BE2C (cell line): Measurements from ENCODE around the gene CLCNKA.
"Not testable (repeated sequence)": the region's sequence is repeated elsewhere in the genome, so short reads cannot be mapped to it uniquely, and the experiment has no call there.

Experiments used
- DNase-seq: peaks from one replicate; pipeline ENCODE4 v3.0.0-alpha.2; 2020
- H3K27me3 ChIP-seq: fragments of 250-450 bp; sonication (Bioruptor Pico); 2 replicates; pipeline ENCODE4 v1.5.1; 2020; ENCODE audit warnings: mild to moderate bottlenecking
- H3K36me3 ChIP-seq: fragments of 250-450 bp; sonication (Bioruptor Pico); 2 replicates; pipeline ENCODE4 v1.5.1; 2020; ENCODE audit warnings: mild to moderate bottlenecking
- H3K4me1 ChIP-seq: fragments of 250-450 bp; sonication (Bioruptor Pico); 2 replicates; pipeline ENCODE4 v1.5.1; 2020
- H3K4me3 ChIP-seq: 2 replicates; pipeline ENCODE4 v1.5.1; 2011; ENCODE audit warnings: low read depth, low read length
- H3K9me3 ChIP-seq: fragments of 250-450 bp; sonication (Bioruptor Pico); 2 replicates; pipeline ENCODE4 v1.5.1; 2020
- CTCF ChIP-seq: IDR thresholded peaks from 2 replicates; pipeline ENCODE4 v1.5.1; 2012; ENCODE audit warnings: mild to moderate bottlenecking, low read depth, low read length

Gene CLCNKA

GRCh38 chr1:16038620-16038912 is 16.7 kb downstream of the CLCNKA start:
- Histone ChIP-seq H3K9me3 (no peaks in the 10 kb centered on the region), H3K4me1 (no peaks in the 10 kb centered on the region), H3K4me3 (no peak overlapping the region), H3K27me3 (no peaks in the 10 kb centered on the region), H3K36me3 (no peaks in the 10 kb centered on the region)
- no peak for TF ChIP-seq CTCF
- DNase-seq = no peak

- not testable (repeated sequence) for H3K4me1 ChIP-seq, H3K27me3 ChIP-seq, H3K36me3 ChIP-seq, H3K9me3 ChIP-seq, DNase-seq, H3K4me3 ChIP-seq
These were observed 18.0 kb downstream of the CLCNKA start for GRCh38 chr1:16039871-16040270.

- H3K9me3 ChIP-seq = no peaks in the 10 kb centered on the region
- no peaks in the 10 kb centered on the region for H3K4me1 ChIP-seq
- H3K36me3 ChIP-seq = no peaks in the 10 kb centered on the region
- no peaks in the 10 kb centered on the region for H3K27me3 ChIP-seq
- H3K4me3 ChIP-seq = no peak overlapping the region
- no peak for TF ChIP-seq CTCF
- no peak for DNase-seq
These were observed 19.4 kb downstream of the CLCNKA start for GRCh38 chr1:16041200-16041599.

- Histone ChIP-seq H3K27me3 (no peaks in the 10 kb centered on the region), H3K9me3 (no peaks in the 10 kb centered on the region), H3K36me3 (no peaks in the 10 kb centered on the region), H3K4me3 (no peak overlapping the region), H3K4me1 (no peaks in the 10 kb centered on the region)
- DNase-seq = no peak
- TF ChIP-seq CTCF = no peak
These were observed 20.3 kb downstream of the CLCNKA start for GRCh38 chr1:16042096-16042495.

- H3K4me1 ChIP-seq, H3K36me3 ChIP-seq, H3K4me3 ChIP-seq, DNase-seq, H3K9me3 ChIP-seq, H3K27me3 ChIP-seq: not testable (repeated sequence)
These were observed 20.8 kb downstream of the CLCNKA start for GRCh38 chr1:16042654-16043053.

GRCh38 chr1:16043521-16043920 is 21.7 kb downstream of the CLCNKA start, which contains the start of gene CLCNKB:
CLCNKB (plus strand) TSS chr1:16043782; CDS start chr1:16044493, 711 bp downstream.
- no peak for DNase-seq
- no peak within 1 kb of the TSS for H3K4me3 ChIP-seq

GRCh38 chr1:16043950-16044349 is 22.1 kb downstream of the CLCNKA start:
- Histone ChIP-seq H3K9me3 (no peaks in the 10 kb centered on the region), H3K4me1 (no peaks in the 10 kb centered on the region), H3K4me3 (no peak overlapping the region), H3K27me3 (no peaks in the 10 kb centered on the region), H3K36me3 (no peaks in the 10 kb centered on the region)
- no peak for TF ChIP-seq CTCF
- DNase-seq = no peak

More at GRCh38 chr1:16043521-16043920, 21.7 kb downstream of the CLCNKA start, which contains the start of gene CLCNKB:
- no peaks in the 10 kb centered on the region for H3K9me3 ChIP-seq
- no peaks in the 10 kb centered on the region for H3K36me3 ChIP-seq
- H3K27me3 ChIP-seq = no peaks in the 10 kb centered on the region
- no peaks in the 10 kb centered on the region for H3K4me1 ChIP-seq
- TF ChIP-seq CTCF = no peak
